Mesenchymal stem cell (in vitro differentiated cells and primary cell): ENCODE measurements around the gene SFN.

ENCODE experiments used
- DNase-seq: peaks from one replicate; pipeline ENCODE4 v3.0.0-alpha.2; 2013
- H2AFZ ChIP-seq: one replicate; pipeline ENCODE4 v1.6.1; 2013; ENCODE audit warnings: low read depth, mild to moderate bottlenecking, control low read depth, inconsistent platforms, low read length, moderate library complexity
- H2AK5ac ChIP-seq: 2 replicates; pipeline ENCODE4 v1.6.1; 2013; ENCODE audit warnings: low read length, moderate library complexity, mild to moderate bottlenecking, inconsistent platforms; ENCODE audit not compliant: severe bottlenecking
- H2BK120ac ChIP-seq: one replicate; pipeline ENCODE4 v1.6.1; 2013; ENCODE audit warnings: low read depth, mild to moderate bottlenecking, inconsistent platforms, low read length, moderate library complexity
- H2BK12ac ChIP-seq, 2 experiments: one replicate each; pipeline ENCODE4 v1.6.1; 2013; ENCODE audit warnings: inconsistent platforms in 2 of 2, low read length in 2 of 2, mild to moderate bottlenecking in 2 of 2, moderate library complexity in 2 of 2, control low read depth in 1 of 2
- H2BK15ac ChIP-seq: one replicate; pipeline ENCODE4 v1.6.1; 2013; ENCODE audit warnings: mild to moderate bottlenecking, low read depth, inconsistent platforms; ENCODE audit not compliant: poor library complexity, severe bottlenecking
- H2BK5ac ChIP-seq: 2 replicates; pipeline ENCODE4 v1.6.1; 2013; ENCODE audit warnings: low read depth, mild to moderate bottlenecking, low read length, control low read depth, inconsistent platforms; ENCODE audit not compliant: poor library complexity, severe bottlenecking
- H3K14ac ChIP-seq, 2 experiments: one replicate each; pipeline ENCODE4 v1.6.1; 2013; ENCODE audit warnings: inconsistent platforms in 2 of 2, low read length in 2 of 2, control low read depth in 1 of 2, mild to moderate bottlenecking in 1 of 2, moderate library complexity in 1 of 2
- H3K18ac ChIP-seq, 2 experiments: one replicate each; pipeline ENCODE4 v1.6.1; 2013; ENCODE audit warnings: inconsistent platforms in 2 of 2, low read length in 2 of 2, control low read depth in 1 of 2, low read depth in 1 of 2, mild to moderate bottlenecking in 1 of 2
- H3K23ac ChIP-seq, 2 experiments: one replicate each; pipeline ENCODE4 v1.6.1; 2013; ENCODE audit warnings: inconsistent platforms in 2 of 2, low read length in 2 of 2, mild to moderate bottlenecking in 2 of 2, moderate library complexity in 2 of 2, control low read depth in 1 of 2
- H3K27ac ChIP-seq: 2 replicates; pipeline ENCODE4 v1.5.1; 2013; ENCODE audit warnings: mild to moderate bottlenecking, moderate library complexity, low read length, control low read depth, inconsistent platforms; ENCODE audit not compliant: poor library complexity, severe bottlenecking
- H3K27me3 ChIP-seq, 2 experiments: 2 replicates each; pipeline versions ENCODE4 v1.6.1 to v1.7.0; 2013; ENCODE audit warnings: low read length in 2 of 2, mild to moderate bottlenecking in 2 of 2, moderate library complexity in 2 of 2, control low read depth in 1 of 2, inconsistent platforms in 1 of 2; ENCODE audit not compliant: control insufficient read depth in 1 of 2, insufficient read depth in 1 of 2
- H3K36me3 ChIP-seq, 2 experiments: 2 replicates each; pipeline versions ENCODE4 v1.6.1 to v1.7.0; 2013; ENCODE audit warnings: low read length in 2 of 2, control low read depth in 1 of 2, inconsistent platforms in 1 of 2, low read depth in 1 of 2, mild to moderate bottlenecking in 1 of 2; ENCODE audit not compliant: insufficient read depth in 2 of 2, control insufficient read depth in 1 of 2
- H3K4ac ChIP-seq, 2 experiments: one replicate each; pipeline ENCODE4 v1.6.1; 2013; ENCODE audit warnings: inconsistent platforms in 2 of 2, low read length in 2 of 2, mild to moderate bottlenecking in 2 of 2, moderate library complexity in 2 of 2, control low read depth in 1 of 2, low read depth in 1 of 2
- H3K4me1 ChIP-seq: 2 replicates; pipeline ENCODE4 v1.6.1; 2013; ENCODE audit warnings: low read depth, low read length, control low read depth; ENCODE audit not compliant: control insufficient read depth, insufficient read depth
- H3K4me2 ChIP-seq: 2 replicates; pipeline ENCODE4 v1.6.1; 2013; ENCODE audit warnings: low read length, mild to moderate bottlenecking, inconsistent platforms; ENCODE audit not compliant: poor library complexity, severe bottlenecking
- H3K4me3 ChIP-seq, 2 experiments: 2 replicates each; pipeline versions ENCODE4 v1.5.1 to v1.7.0; 2013; ENCODE audit warnings: low read length in 2 of 2, mild to moderate bottlenecking in 2 of 2, control low read depth in 1 of 2, low read depth in 1 of 2; ENCODE audit not compliant: insufficient read depth in 1 of 2
- H3K79me1 ChIP-seq: replicated peaks from 2 replicates; pipeline ENCODE4 v1.6.1; 2013; ENCODE audit warnings: mild to moderate bottlenecking, control low read depth, low read length, inconsistent platforms; ENCODE audit not compliant: poor library complexity, severe bottlenecking
- H3K9ac ChIP-seq: 2 replicates; pipeline ENCODE4 v1.7.0; 2013; ENCODE audit warnings: mild to moderate bottlenecking, low read length, moderate library complexity
- H3K9me3 ChIP-seq: 2 replicates; pipeline ENCODE4 v1.7.0; 2013; ENCODE audit warnings: mild to moderate bottlenecking, low read length; ENCODE audit not compliant: control insufficient read depth
- H4K8ac ChIP-seq: one replicate; pipeline ENCODE4 v1.6.1; 2013; ENCODE audit warnings: inconsistent platforms, mild to moderate bottlenecking, low read length, moderate library complexity
- H4K91ac ChIP-seq: one replicate; pipeline ENCODE4 v1.6.1; 2013; ENCODE audit warnings: mild to moderate bottlenecking, low read length, inconsistent platforms
- WGBS: methylation state at CpG from one replicate; pipeline ENCODE4 v1.1.7; 2013; ENCODE audit warnings: mixed read lengths; 5-methylcytosine and 5-hydroxymethylcytosine counted together

The SFN gene

DNA sequence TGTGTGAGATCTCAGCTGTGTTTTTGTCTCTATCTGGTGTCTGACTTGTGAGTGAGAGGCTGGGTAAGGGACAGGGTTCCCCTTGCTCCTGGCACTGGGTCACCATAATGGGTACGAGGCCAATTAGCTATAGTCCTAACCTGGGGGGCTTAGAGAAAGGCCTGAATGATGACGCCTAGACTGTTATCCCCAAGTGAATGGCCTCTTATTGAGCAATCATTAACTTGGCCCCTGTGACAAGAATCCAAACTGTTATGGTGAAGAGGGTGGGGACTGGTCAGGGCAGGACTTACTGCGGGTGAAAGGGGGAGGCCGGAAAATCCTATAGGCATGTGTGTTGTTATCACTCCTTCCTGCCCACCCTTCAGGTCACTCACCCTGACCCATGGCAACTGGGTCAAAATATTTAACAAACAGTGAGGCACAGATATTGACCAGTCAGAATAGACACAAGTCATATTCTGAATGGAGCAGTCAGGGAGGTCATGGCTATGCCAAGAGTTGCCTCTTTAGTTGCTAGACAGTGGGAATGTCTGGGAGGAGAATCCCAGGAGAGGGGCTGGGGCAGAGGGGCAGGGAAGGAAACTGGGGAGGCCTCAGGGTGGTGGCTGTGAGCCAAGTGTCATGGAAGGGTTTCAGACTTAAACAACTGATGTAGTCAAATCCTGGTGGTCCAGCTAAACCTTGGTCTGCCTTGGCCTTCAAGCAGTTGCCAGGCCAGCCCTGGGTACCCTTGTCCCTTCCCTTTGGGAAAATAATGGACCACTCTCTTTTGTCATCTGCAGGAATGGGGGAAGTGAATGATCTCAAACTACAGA, 47.6 kb downstream of the SFN start:
- Histone ChIP-seq H3K4me3 (no peak overlapping the region), H3K9ac (no peak overlapping the region), H2BK5ac (no peak overlapping the region), H4K8ac (no peak overlapping the region), H3K79me1 (no peaks in the 10 kb centered on the region), H2BK120ac (no peak overlapping the region), H3K23ac (no peak overlapping the region), H3K9me3 (no peaks in the 10 kb centered on the region), H2AK5ac (no peak overlapping the region), H3K14ac (no peak overlapping the region), H3K4me1 (peaks cover 12% of the 10 kb centered on the region), H3K27ac (no peak overlapping the region), H2BK15ac (no peak overlapping the region), H2BK12ac (no peak overlapping the region), H3K4ac (no peak overlapping the region), H3K27me3 (no peaks in the 10 kb centered on the region), H4K91ac (no peak overlapping the region), H2AFZ (no peak overlapping the region), H3K36me3 (peaks cover 0 to 4% of the 10 kb centered on the region in 2 experiments), H3K18ac (no peak overlapping the region), H3K4me2 (no peak overlapping the region)
- no peak for DNase-seq
- 90% methylated on average over 4 of the region's 4 CpGs for WGBS

DNA sequence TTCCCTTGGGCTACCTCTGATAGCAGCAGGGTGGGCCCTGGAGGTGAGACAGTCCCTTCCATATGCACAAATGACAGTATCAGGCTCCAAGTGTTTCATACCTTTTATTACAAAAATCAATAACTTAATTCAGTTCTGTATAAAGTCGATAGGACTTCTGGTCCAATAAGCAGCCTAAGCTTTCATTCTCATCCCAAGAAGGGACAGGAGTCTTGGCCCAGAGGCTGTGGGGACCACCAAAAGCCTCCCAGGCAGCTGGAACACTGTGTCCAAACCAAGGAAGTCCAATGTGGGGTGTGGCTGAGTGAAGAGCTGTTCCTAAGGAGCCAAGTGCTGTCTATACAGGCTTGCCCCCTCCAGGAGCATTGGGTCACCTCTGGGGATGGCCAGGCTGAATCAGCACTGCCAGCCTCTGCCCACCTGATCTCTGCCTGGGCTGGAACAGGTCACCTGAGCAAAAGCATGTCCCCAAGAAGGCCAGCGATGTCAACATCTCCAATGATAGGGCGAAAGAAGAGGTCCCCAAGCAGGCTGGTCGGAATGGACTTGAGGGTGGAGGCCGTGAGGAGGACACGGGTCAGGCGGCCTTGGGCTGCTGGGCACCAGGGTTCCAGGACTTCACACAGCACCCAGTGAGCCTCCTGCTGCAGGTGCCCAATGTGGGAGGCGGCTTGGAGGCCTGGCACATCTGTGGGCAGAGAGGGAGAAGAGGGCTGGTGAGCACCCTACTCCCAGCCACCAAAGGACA, 48.6 kb downstream of the SFN start:
- no peaks in the 10 kb centered on the region for H3K27me3 ChIP-seq
- no peak overlapping the region for H3K18ac ChIP-seq
- no peak for DNase-seq
- H2BK15ac ChIP-seq: no peak overlapping the region
- no peak overlapping the region for H3K23ac ChIP-seq
- no peak overlapping the region for H2AFZ ChIP-seq
- H2BK12ac ChIP-seq: no peak overlapping the region
- H2BK120ac ChIP-seq: no peak overlapping the region
- H3K9ac ChIP-seq: no peak overlapping the region
- no peaks in the 10 kb centered on the region for H3K79me1 ChIP-seq
- H4K91ac ChIP-seq: no peak overlapping the region
- WGBS: 90% methylated on average over 7 of the region's 8 CpGs
- H3K4me1 ChIP-seq: peaks cover 12% of the 10 kb centered on the region
- H2BK5ac ChIP-seq: no peak overlapping the region
- peaks cover 0 to 4% of the 10 kb centered on the region in 2 experiments for H3K36me3 ChIP-seq
- H4K8ac ChIP-seq: no peak overlapping the region
- H2AK5ac ChIP-seq: peak overlapping the region; percentile 14
- H3K27ac ChIP-seq: no peak overlapping the region
- no peak overlapping the region for H3K4me2 ChIP-seq
- H3K4ac ChIP-seq: no peak overlapping the region
- H3K14ac ChIP-seq: no peak overlapping the region
- H3K4me3 ChIP-seq: no peak overlapping the region
- no peaks in the 10 kb centered on the region for H3K9me3 ChIP-seq

DNA sequence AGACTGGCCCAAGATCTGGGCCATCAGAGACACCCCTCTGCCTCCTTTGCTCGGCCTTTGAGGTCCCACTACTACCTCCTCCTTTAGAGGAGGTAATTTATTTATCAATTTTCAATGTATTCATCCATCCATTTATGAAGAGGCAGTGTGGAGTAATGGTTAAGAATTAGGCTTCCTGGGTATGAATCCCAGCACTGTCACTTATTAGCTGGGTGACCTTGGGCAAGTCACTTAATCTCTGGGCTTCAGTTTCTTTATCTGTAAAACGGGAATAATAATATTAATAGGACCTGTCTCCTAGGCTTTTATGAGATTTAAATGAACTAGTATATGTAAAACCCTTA, 49.2 kb downstream of the SFN start:
- Histone ChIP-seq H4K91ac (no peak overlapping the region), H3K4me3 (no peak overlapping the region), H3K18ac (no peak overlapping the region), H2BK5ac (no peak overlapping the region), H3K4me1 (peaks cover 12% of the 10 kb centered on the region), H2AFZ (no peak overlapping the region), H2BK12ac (no peak overlapping the region), H3K4ac (no peak overlapping the region), H3K4me2 (no peak overlapping the region), H3K27ac (no peak overlapping the region), H4K8ac (no peak overlapping the region), H3K14ac (no peak overlapping the region), H3K36me3 (peaks cover 0 to 4% of the 10 kb centered on the region in 2 experiments), H3K27me3 (no peaks in the 10 kb centered on the region), H2BK15ac (no peak overlapping the region), H2AK5ac (no peak overlapping the region), H3K9ac (no peak overlapping the region), H2BK120ac (no peak overlapping the region), H3K23ac (no peak overlapping the region), H3K9me3 (no peaks in the 10 kb centered on the region), H3K79me1 (no peaks in the 10 kb centered on the region)
- no peak for DNase-seq
- WGBS: no CpG with 5 or more reads among the region's 2 CpGs

DNA sequence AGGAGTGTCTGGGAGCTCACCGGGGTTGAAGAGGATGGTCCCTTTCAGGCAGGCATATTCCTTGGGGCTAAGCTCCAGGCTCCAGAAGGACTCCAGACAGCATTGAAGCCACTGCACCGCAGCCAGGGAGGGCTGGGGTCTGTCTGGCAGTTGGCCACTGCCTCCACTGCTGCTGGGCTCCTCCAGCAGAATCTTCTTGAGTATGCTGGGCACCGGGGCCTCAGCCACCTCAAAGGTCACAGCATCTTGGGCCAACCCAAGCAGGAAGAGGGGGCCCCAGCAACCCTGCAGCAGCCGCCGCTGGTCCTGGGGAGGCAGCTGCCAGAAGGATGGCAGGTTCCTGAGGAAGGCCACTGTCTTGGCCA, 50.4 kb downstream of the SFN start:
- Histone ChIP-seq H2BK120ac (no peak overlapping the region), H2BK5ac (no peak overlapping the region), H3K27me3 (no peaks in the 10 kb centered on the region), H3K4me2 (no peak overlapping the region), H3K9ac (no peak overlapping the region), H3K4ac (no peak overlapping the region), H2AFZ (no peak overlapping the region), H3K4me3 (no peak overlapping the region), H2AK5ac (no peak overlapping the region), H3K4me1 (peaks cover 9% of the 10 kb centered on the region), H3K9me3 (no peaks in the 10 kb centered on the region), H3K18ac (no peak overlapping the region), H2BK12ac (no peak overlapping the region), H3K36me3 (peaks cover 0 to 4% of the 10 kb centered on the region in 2 experiments), H3K27ac (no peak overlapping the region), H2BK15ac (no peak overlapping the region), H3K79me1 (no peaks in the 10 kb centered on the region), H3K14ac (no peak overlapping the region), H4K91ac (no peak overlapping the region), H3K23ac (no peak overlapping the region), H4K8ac (no peak overlapping the region)
- 88% methylated on average over 5 of the region's 5 CpGs for WGBS
- DNase-seq: no peak
